Subcutaneous abdominal adipose tissue (tissue), 5 donors: ENCODE data around the gene FGF12.

Source experiments
- H3K27ac ChIP-seq: one replicate; pipeline ENCODE4 v1.7.0; 2013; ENCODE audit warnings: low read depth, mild to moderate bottlenecking, inconsistent platforms, low read length, moderate library complexity
- H3K27me3 ChIP-seq, 5 donors: one replicate each; pipeline ENCODE4 v1.7.0; 2013; ENCODE audit warnings: low read length in 5 of 5, inconsistent platforms in 1 of 5; ENCODE audit not compliant: control insufficient read depth in 5 of 5, insufficient read depth in 4 of 5
- H3K36me3 ChIP-seq, 5 donors: one replicate each; pipeline ENCODE4 v1.7.0; 2013; ENCODE audit warnings: low read length in 5 of 5; ENCODE audit not compliant: control insufficient read depth in 5 of 5, insufficient read depth in 5 of 5
- H3K4me1 ChIP-seq, 5 donors: one replicate each; pipeline ENCODE4 v1.7.0; 2013; ENCODE audit warnings: low read length in 5 of 5, mild to moderate bottlenecking in 3 of 5, moderate library complexity in 1 of 5; ENCODE audit not compliant: control insufficient read depth in 5 of 5, insufficient read depth in 5 of 5
- H3K4me3 ChIP-seq, 5 donors: one replicate each; pipeline ENCODE4 v1.7.0; 2013; ENCODE audit warnings: low read length in 5 of 5, low read depth in 1 of 5
- H3K9ac ChIP-seq, 5 donors: one replicate each; pipeline ENCODE4 v1.7.0; 2013; ENCODE audit warnings: low read length in 5 of 5, mild to moderate bottlenecking in 4 of 5, moderate library complexity in 3 of 5
- H3K9me3 ChIP-seq, 5 donors: one replicate each; pipeline ENCODE4 v1.7.0; 2013; ENCODE audit warnings: low read length in 5 of 5; ENCODE audit not compliant: control insufficient read depth in 5 of 5
- donor health status: healthy.
- donor health status: healthy.
- donor health status: healthy.
- donor health status: healthy.
- donor health status: healthy.

The FGF12 gene

GRCh38 chr3:192296845-192297244, 430.5 kb downstream of the FGF12 start:
- Histone ChIP-seq H3K27ac (no peak overlapping the region), H3K9me3 (no peaks in the 10 kb centered on the region), H3K36me3 (no peaks in the 10 kb centered on the region), H3K4me3 (no peak overlapping the region), H3K27me3 (no peaks in the 10 kb centered on the region), H3K4me1 (no peaks in the 10 kb centered on the region), H3K9ac (no peak overlapping the region)

DNA sequence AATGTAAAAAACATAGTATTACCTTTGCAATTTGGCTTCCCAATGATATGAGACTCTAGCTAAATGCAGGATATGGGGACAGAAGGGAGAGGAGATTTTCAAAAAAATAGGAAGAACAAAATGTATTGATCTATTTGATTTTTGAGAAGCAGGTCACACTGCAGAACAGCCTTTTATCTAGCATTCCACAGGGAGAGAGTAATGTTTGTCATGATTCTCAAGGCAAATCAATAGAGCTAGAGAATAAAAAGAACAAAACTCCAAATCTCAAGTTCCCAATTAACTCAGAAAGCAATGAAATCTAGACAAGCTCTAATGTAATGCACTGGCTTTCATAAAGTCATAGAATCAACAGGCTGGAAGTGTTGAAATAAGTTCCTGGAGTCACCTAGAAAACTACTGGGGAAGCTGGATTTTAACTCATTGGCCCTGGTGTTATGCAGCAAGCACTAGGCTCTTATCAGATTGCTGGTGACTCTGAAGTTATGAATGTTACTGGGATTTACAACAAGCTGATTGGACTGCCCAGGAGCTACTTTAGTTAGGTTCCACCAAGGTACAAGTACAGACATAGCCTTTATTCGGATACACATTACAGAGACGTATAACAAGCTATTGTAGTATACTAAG, 442.8 kb downstream of the FGF12 start:
- Histone ChIP-seq H3K36me3 (no peaks in the 10 kb centered on the region), H3K4me1 (no peaks in the 10 kb centered on the region), H3K27ac (no peak overlapping the region)

GRCh38 chr3:192281207-192281880, 446.0 kb downstream of the FGF12 start:
- Histone ChIP-seq H3K4me1 (no peaks in the 10 kb centered on the region), H3K36me3 (no peaks in the 10 kb centered on the region), H3K9ac (no peak overlapping the region), H3K9me3 (no peaks in the 10 kb centered on the region), H3K27ac (no peak overlapping the region), H3K27me3 (no peaks in the 10 kb centered on the region), H3K4me3 (no peak overlapping the region)

More for the DNA sequence above, 442.8 kb downstream of the FGF12 start:
- Histone ChIP-seq H3K4me3 (no peak overlapping the region), H3K27me3 (no peaks in the 10 kb centered on the region), H3K9ac (no peak overlapping the region), H3K9me3 (no peaks in the 10 kb centered on the region)

- H3K27ac ChIP-seq = no peak overlapping the region
- no peak overlapping the region for H3K9ac ChIP-seq
- no peak overlapping the region for H3K4me3 ChIP-seq
- no peaks in the 10 kb centered on the region for H3K27me3 ChIP-seq
- H3K36me3 ChIP-seq = no peaks in the 10 kb centered on the region
- H3K4me1 ChIP-seq = no peaks in the 10 kb centered on the region
- no peaks in the 10 kb centered on the region for H3K9me3 ChIP-seq
Measured at GRCh38 chr3:192279664-192280063, 447.7 kb downstream of the FGF12 start.

- H3K4me1 ChIP-seq = no peaks in the 10 kb centered on the region
- H3K9me3 ChIP-seq = no peaks in the 10 kb centered on the region
- H3K4me3 ChIP-seq = no peak overlapping the region
- H3K9ac ChIP-seq = no peak overlapping the region
- no peak overlapping the region for H3K27ac ChIP-seq
- no peaks in the 10 kb centered on the region for H3K27me3 ChIP-seq
- no peaks in the 10 kb centered on the region for H3K36me3 ChIP-seq
Measured at GRCh38 chr3:192277477-192277876, 449.9 kb downstream of the FGF12 start.

DNA sequence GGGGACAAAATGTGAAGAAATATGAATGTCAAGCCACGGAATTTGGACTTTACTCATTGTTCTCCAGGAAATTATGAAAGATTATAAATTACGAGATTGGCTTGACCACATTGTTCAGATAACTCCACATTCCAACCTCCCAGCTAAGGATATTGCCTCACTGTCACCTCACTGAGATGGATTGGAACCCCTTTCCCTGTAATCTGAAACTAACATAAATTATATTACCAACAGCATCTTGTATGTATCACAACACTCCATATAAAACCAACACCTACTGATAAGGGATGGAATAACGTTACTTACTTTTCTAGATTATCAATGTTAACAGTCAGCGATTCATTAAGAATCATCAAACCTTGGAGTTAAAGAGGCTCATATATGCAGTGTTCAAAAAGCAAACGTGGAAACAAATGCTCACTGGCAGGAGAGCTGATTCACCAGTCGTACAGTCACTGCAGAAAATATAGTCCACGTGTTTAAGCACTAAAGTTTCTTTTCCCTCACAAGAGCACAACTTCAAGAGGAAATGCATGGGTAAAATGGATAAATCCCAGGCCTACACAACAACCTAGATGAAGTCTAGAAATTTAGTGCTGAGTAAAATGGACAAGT, 451.5 kb downstream of the FGF12 start:
- no peaks in the 10 kb centered on the region for H3K4me1 ChIP-seq
- no peak overlapping the region for H3K27ac ChIP-seq

GRCh38 chr3:192273697-192274010, 453.7 kb downstream of the FGF12 start:
- Histone ChIP-seq H3K9me3 (no peaks in the 10 kb centered on the region), H3K9ac (no peak overlapping the region), H3K27ac (no peak overlapping the region), H3K27me3 (no peaks in the 10 kb centered on the region), H3K4me1 (no peaks in the 10 kb centered on the region), H3K4me3 (no peak overlapping the region), H3K36me3 (no peaks in the 10 kb centered on the region)

More for the DNA sequence above, 451.5 kb downstream of the FGF12 start:
- no peak overlapping the region for H3K4me3 ChIP-seq
- H3K9ac ChIP-seq = no peak overlapping the region
- H3K36me3 ChIP-seq = no peaks in the 10 kb centered on the region
- no peaks in the 10 kb centered on the region for H3K27me3 ChIP-seq
- H3K9me3 ChIP-seq = no peaks in the 10 kb centered on the region

DNA sequence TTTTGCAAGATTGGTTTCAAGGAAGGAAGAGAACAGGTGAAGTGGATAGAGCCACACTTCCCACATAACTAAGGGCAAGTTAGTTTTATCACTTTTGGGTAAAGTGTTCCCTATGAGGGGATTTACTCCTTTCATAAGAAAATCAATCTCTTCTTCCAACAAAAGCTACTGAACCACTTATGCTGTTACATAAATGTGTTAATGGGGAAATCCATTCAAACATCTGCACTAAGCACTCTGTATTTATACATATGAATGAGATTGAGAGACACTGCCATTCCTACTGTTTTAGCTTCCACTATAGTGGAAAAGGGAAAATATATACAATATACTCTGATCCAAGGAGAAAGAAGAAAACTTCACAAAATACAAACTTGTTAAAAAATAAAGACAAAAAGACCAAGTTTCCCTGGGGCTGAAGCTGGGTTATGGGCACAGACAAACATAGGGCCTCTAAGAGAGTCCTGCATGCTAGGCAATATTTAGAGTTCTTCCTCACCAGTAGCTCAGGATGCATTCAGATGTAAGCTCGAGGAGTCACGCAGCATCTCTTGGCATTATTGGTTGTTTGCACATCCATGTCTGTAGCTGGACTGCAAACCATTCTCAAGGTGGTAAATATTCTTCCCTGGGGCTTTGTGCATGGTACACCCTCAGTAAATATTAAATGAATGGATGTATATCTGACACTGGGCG, 454.2 kb downstream of the FGF12 start:
- Histone ChIP-seq H3K9me3 (no peaks in the 10 kb centered on the region), H3K27me3 (no peaks in the 10 kb centered on the region), H3K4me1 (no peaks in the 10 kb centered on the region), H3K4me3 (no peak overlapping the region), H3K9ac (no peak overlapping the region), H3K36me3 (no peaks in the 10 kb centered on the region), H3K27ac (no peak overlapping the region)

DNA sequence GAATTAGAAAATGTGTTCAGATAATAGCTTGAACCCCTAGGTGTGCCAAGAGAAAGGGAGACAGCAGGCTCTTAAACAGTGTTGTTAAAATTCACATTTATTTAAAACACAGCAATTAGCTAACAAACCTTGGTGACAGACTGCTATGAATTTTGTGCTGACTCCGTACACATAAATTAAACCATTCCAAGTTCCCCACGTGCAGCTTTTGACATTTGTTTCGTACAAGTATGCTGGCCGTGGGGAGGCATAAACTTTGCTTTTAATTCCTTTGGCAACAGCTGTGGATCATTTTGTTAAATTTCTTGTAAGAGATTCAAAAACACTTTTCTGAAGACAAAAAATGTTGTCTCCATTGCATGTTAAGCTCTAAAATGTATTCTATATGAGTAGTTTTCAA, 465.3 kb downstream of the FGF12 start:
- Histone ChIP-seq H3K36me3 (no peaks in the 10 kb centered on the region), H3K27me3 (no peaks in the 10 kb centered on the region), H3K4me3 (no peak overlapping the region)

DNA sequence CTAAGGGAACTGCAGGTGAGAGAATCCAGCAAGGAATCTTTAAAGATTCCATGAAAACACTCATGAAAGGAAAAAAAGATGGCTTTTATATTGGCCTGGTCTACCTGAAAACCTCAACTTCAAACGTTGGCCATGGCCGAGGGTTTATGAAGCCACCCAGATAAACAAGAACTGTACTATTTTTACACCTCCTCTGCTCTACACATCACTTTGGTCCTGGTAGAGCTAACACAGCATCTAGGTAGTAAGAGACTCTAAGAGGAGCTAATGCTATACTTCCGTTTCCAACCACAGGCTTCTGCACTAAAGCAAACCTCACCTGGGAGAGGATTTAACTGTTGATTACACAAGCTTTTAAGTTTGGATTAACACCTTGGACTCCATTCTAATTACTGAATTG, 466.2 kb downstream of the FGF12 start:
- H3K36me3 ChIP-seq = no peaks in the 10 kb centered on the region
- H3K27ac ChIP-seq = no peak overlapping the region

More for the DNA sequence above, 465.3 kb downstream of the FGF12 start:
- Histone ChIP-seq H3K9ac (no peak overlapping the region), H3K27ac (no peak overlapping the region), H3K4me1 (peaks cover 0 to 8% (median 5%) of the 10 kb centered on the region in 5 donors), H3K9me3 (no peaks in the 10 kb centered on the region)

More for the DNA sequence above, 466.2 kb downstream of the FGF12 start:
- peaks cover 0 to 8% (median 5%) of the 10 kb centered on the region in 5 donors for H3K4me1 ChIP-seq
- no peak overlapping the region for H3K9ac ChIP-seq
- no peaks in the 10 kb centered on the region for H3K9me3 ChIP-seq
- no peaks in the 10 kb centered on the region for H3K27me3 ChIP-seq
- H3K4me3 ChIP-seq = no peak overlapping the region
